Globus pallidus (tissue), 1 donor: ENCODE measurements around the gene SORCS2.

ENCODE experiments used
- DNase-seq: peaks from one replicate; pipeline ENCODE4 v3.0.0-alpha.2; 2015; ENCODE audit warnings: low spot score

Gene SORCS2

GRCh38 chr4:7244331-7244665 lies 52.0 kb downstream of the SORCS2 start:
- DNase-seq = peak; percentile 54

GRCh38 chr4:7244751-7245320 lies 52.5 kb downstream of the SORCS2 start:
- peak; percentile 42 for DNase-seq

GRCh38 chr4:7247521-7247920 lies 55.2 kb downstream of the SORCS2 start:
- no peak for DNase-seq

DNA sequence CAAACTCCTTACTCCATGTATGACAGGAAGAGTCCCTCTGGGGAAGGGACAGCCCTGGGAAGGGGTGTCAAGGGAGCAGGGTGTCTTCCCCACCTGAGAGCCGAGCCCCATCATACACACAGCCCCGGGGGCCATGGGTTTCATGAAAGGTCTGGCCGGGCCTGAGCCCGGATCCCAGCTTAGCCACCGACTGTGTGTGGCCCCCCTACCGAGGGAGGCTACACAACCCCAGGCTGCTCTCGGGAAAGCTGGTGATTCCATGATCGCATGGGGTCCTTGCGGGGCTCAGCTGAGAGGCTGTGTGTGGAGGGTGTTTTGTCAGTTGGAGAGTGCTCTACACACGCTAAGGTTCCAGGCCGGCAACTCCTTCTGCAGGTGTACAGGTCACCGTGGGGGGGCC lies 55.6 kb downstream of the SORCS2 start:
- no peak for DNase-seq

DNA sequence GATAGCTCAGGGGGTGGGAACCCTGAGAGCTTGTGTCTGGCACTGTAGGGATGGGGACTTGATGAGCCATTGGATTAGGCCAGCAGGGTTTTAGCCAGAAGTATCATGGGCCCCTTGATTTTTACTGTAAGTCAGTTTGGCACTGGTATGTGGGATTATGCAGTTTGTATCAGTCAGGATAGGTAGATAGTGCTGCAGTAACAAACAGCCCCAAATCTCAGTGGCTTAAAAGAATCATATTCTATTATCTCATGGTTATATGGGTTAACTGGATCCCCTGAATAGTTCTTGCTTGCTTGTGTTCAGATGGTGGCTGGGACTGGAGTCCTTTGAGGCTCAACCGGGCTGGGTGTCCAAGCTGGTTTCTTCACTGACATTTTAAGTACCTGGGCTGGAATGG lies 56.5 kb downstream of the SORCS2 start:
- no peak for DNase-seq

DNA sequence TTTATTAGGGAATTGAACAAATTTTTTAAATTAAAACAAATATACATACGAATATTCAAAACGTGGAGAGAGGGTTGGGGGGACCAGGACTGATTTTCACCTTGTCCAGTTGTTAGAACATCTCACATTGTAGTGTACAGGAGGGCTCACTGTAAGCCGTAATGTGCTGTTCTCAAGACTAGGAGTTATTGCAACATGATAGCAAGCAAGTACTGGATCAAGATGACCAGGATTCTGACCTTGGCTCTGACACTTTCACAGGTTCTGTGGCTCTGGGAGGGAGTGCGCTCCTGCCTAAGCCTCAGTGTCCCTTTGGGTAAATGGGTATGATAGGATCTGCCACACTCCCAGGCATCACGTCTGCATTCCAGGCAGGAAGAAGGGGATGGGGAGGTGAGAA lies 59.0 kb downstream of the SORCS2 start:
- no peak for DNase-seq

DNA sequence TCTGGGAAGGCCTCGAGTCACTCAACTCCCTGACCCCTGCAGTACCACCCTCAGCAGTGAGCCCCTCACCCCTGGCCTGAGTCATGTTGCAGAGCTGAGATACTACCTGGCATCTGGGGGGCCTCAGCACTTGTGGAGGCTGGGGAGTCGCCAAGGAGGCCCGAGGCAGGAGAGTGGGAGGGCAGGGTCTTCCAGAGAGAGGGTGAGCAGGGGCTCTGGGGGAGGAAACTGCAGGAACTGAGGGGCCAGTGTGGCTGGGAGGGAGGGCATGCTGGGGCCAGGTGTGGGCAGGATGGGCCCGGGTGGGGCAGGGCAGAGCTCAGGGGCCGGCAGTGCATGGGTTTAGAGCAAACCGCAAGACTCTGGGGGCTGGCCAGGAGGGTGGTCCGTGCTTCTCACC lies 59.7 kb downstream of the SORCS2 start:
- no peak for DNase-seq

- DNase-seq = no peak
These were observed 60.4 kb downstream of the SORCS2 start for GRCh38 chr4:7252510-7253340.

- no peak for DNase-seq
These were observed 61.0 kb downstream of the SORCS2 start for GRCh38 chr4:7253341-7253700.

GRCh38 chr4:7253837-7254236 lies 61.5 kb downstream of the SORCS2 start:
- DNase-seq = no peak

DNA sequence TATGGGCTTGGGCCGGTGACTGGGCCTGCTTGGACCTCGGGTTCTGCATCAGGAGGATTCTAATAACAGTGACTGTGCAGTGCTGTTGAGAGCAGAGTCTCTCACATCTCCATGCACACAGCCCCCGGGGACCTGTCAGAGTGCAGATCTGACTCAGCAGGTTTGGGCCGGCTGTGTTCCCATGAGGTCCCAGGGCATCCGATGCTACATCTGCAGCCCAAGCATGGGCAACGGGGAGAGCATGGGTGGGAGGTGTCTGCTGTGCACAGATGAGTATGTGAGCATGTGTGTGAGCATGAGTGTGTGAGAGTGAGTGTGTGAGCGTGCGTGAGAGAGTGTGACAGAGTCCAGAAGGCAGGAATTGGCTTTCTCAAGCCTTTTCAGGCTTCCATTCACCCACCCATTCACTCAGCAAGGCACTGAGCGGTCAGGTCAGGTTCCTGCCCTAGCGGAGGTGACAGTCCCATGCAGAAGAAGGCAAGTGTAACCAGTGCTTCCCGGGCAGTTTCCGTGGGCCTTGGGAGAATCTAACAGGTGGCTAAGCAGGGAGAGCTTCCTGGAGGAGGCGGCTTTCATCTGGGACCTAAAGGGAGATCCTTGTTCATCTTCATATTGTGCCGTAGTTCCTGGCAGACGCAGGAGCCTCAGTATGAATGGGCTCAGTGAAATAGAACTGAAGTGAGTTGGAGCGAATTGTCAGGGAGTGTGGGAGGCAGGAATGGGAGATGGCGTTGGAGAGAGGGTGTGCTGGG lies 62.6 kb downstream of the SORCS2 start:
- no peak for DNase-seq

- DNase-seq = no peak
These were observed 63.1 kb downstream of the SORCS2 start for GRCh38 chr4:7255488-7255881.

GRCh38 chr4:7255996-7256395 lies 63.7 kb downstream of the SORCS2 start:
- DNase-seq = no peak

GRCh38 chr4:7256984-7257810 lies 64.9 kb downstream of the SORCS2 start:
- no peak for DNase-seq

- no peak for DNase-seq
These were observed 66.7 kb downstream of the SORCS2 start for GRCh38 chr4:7259039-7259438.

- no peak for DNase-seq
These were observed 68.2 kb downstream of the SORCS2 start for GRCh38 chr4:7260569-7260968.

- no peak for DNase-seq
These were observed 68.7 kb downstream of the SORCS2 start for GRCh38 chr4:7261087-7261486.

DNA sequence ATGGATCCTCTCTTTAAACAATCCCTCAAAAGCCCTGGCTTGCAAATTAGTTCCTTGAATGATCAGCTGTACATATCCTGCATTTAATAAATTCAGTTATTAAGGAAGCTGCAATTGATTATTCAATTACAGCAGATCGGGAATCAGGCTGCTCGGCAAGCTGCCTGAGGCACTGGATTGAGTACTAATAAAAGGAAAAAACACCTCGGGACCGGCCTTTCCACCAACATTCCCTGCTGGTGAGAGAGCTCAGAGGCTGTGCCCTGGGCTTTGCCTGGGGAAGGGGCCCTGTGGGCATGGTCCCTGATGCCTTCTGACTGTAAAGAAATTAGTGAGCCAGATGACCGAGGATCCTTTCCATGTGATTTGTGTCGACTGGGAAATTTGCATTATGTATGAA lies 69.2 kb downstream of the SORCS2 start:
- no peak for DNase-seq

GRCh38 chr4:7262134-7262533 lies 69.8 kb downstream of the SORCS2 start:
- DNase-seq = no peak

DNA sequence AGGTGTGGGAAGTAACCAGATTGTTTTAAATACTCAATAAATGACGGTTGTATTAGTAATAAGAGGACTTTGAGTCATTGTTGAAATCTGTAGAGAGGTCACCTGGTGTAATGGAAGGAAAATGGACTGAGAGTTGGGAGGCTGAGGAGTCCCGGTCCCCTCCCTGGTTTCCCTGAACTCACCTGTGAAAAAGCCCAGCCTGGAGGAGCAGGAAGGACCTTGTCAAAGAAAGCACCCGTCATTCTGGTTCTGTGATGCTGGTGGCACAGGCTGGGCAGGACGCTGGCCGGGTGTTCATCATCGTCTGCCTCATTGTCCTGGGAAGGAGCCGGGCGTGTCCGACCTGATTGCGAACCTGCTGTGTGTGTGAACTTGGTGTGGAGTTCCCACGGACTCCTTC lies 70.8 kb downstream of the SORCS2 start:
- no peak for DNase-seq

- no peak for DNase-seq
These were observed 72.4 kb downstream of the SORCS2 start for GRCh38 chr4:7264694-7265093.

GRCh38 chr4:7266525-7267292 lies 74.4 kb downstream of the SORCS2 start:
- DNase-seq = no peak
